OCI-LY3 (cell line): Measurements from ENCODE around the gene KLF8.

Source experiments
- H2AFZ ChIP-seq: fragments of 200-600, 300-600 bp; shearing (Covaris generic); 2 replicates; pipeline ENCODE4 v1.6.0; 2014; ENCODE audit warnings: antibody characterized with exemption, low read depth, low read length
- H3K27ac ChIP-seq: fragments of 200-600, 300-600 bp; sonication (generic); 2 replicates; pipeline ENCODE4 v1.5.1; 2014; ENCODE audit warnings: mild to moderate bottlenecking, low read length, moderate library complexity, mixed read lengths
- H3K27me3 ChIP-seq: fragments of 200-600, 300-600 bp; sonication (generic); 2 replicates; pipeline ENCODE4 v1.6.1; 2014; ENCODE audit warnings: low read depth, low read length, mixed read lengths
- H3K36me3 ChIP-seq: fragments of 200-600, 300-600 bp; sonication (generic); replicated peaks from 2 replicates; pipeline ENCODE3; 2014; ENCODE audit warnings: low read depth, low read length, mixed read lengths
- H3K4me1 ChIP-seq: fragments of 300-600, 200-600 bp; sonication (generic); 2 replicates; pipeline ENCODE4 v1.6.1; 2014; ENCODE audit warnings: low read length, mixed read lengths
- H3K4me2 ChIP-seq: fragments of 200-600, 300-600 bp; sonication (generic); 2 replicates; pipeline ENCODE4 v1.6.1; 2014; ENCODE audit warnings: low read length, mixed read lengths
- H3K4me3 ChIP-seq: fragments of 300-600, 200-600 bp; sonication (generic); 2 replicates; pipeline ENCODE4 v1.5.1; 2014; ENCODE audit warnings: antibody characterized with exemption, mild to moderate bottlenecking, low read length, moderate library complexity
- H3K79me2 ChIP-seq: fragments of 300-600, 200-600 bp; shearing (Covaris generic); 2 replicates; pipeline ENCODE4 v1.6.1; 2014; ENCODE audit warnings: mild to moderate bottlenecking, low read length, mixed read lengths
- H3K9ac ChIP-seq: fragments of 300-600, 200-600 bp; shearing (Covaris generic); 2 replicates; pipeline ENCODE4 v1.6.0; 2014; ENCODE audit warnings: mild to moderate bottlenecking, low read length, moderate library complexity
- H3K9me3 ChIP-seq: fragments of 200-600, 300-600 bp; shearing (Covaris generic); 2 replicates; pipeline ENCODE4 v1.6.1; 2014; ENCODE audit warnings: low read length, mixed read lengths; ENCODE audit not compliant: insufficient read depth
- H4K20me1 ChIP-seq: fragments of 200-600, 300-600 bp; sonication (generic); 2 replicates; pipeline ENCODE4 v1.6.1; 2016; ENCODE audit warnings: low read length, mixed read lengths; ENCODE audit not compliant: insufficient read depth
- CTCF ChIP-seq: fragments of 200-600, 300-600 bp; sonication (generic); IDR thresholded peaks from 2 replicates; pipeline ENCODE4 v1.5.1; 2014; ENCODE audit warnings: antibody characterized with exemption, low read length, low read depth
- EZH2phosphoT487 ChIP-seq: fragments of 200-600 bp; shearing (Covaris generic); IDR thresholded peaks from 2 replicates; pipeline ENCODE4 v1.6.1; 2018; ENCODE audit warnings: antibody characterized with exemption, mixed run types, low read depth

The KLF8 gene

GRCh38 chrX:56288608-56289007, 56.5 kb downstream of the KLF8 start:
- Histone ChIP-seq H3K36me3 (no peaks in the 10 kb centered on the region), H4K20me1 (no peaks in the 10 kb centered on the region), H3K4me3 (no peak overlapping the region), H2AFZ (no peak overlapping the region), H3K4me2 (no peak overlapping the region), H3K9me3 (no peaks in the 10 kb centered on the region), H3K27me3 (no peaks in the 10 kb centered on the region), H3K27ac (no peak overlapping the region), H3K9ac (no peak overlapping the region), H3K79me2 (no peaks in the 10 kb centered on the region), H3K4me1 (no peaks in the 10 kb centered on the region)
- TF ChIP-seq CTCF (no peak), EZH2phosphoT487 (no peak)

DNA sequence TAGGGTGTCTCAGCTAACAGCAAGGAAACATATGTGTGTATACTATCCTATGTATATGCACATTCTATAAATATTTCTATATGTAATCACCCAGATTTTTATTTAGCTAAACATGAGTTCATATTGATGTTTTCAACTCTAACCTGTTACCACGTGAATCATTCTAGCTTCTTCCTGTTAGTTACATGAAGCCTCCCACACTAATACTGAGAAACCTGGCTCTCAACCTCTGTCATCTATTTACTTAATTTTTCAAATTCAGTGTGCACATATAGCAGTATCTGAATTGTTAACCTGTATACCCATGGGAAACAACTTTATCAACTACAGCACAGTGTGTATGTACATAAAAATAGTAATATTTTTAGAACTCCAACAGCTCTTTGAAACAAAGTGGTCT, 57.3 kb downstream of the KLF8 start:
- H3K4me2 ChIP-seq = no peak overlapping the region
- H3K9me3 ChIP-seq = no peaks in the 10 kb centered on the region
- no peaks in the 10 kb centered on the region for H3K36me3 ChIP-seq
- TF ChIP-seq EZH2phosphoT487 (no peak), CTCF (no peak)
- no peak overlapping the region for H2AFZ ChIP-seq
- H3K4me1 ChIP-seq = no peaks in the 10 kb centered on the region
- H3K27ac ChIP-seq = no peak overlapping the region
- no peak overlapping the region for H3K9ac ChIP-seq
- H4K20me1 ChIP-seq = no peaks in the 10 kb centered on the region
- no peak overlapping the region for H3K4me3 ChIP-seq
- no peaks in the 10 kb centered on the region for H3K79me2 ChIP-seq
- H3K27me3 ChIP-seq = no peaks in the 10 kb centered on the region

DNA sequence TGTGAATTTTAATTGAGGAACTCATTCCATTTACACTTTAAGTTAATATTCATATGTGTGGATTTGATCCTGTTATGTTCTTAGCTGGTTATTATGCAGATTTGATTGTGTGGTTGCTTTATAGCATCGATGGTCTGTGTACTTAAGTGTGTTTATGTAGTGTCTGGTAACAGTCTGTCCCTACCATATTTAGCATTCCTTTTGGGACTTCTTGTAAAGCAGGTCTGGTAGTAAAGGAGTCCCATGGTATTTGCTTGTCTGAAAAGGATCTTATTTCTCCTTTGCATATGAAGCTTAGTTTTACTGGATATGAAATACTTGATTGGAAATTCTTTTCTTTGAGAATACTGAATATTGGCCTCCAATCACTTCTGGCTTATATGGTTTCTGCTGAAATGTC, 76.6 kb downstream of the KLF8 start:
- Histone ChIP-seq H3K27ac (no peak overlapping the region), H3K27me3 (no peaks in the 10 kb centered on the region), H3K9ac (no peak overlapping the region), H3K36me3 (no peaks in the 10 kb centered on the region), H2AFZ (no peak overlapping the region), H3K4me3 (no peak overlapping the region), H4K20me1 (no peaks in the 10 kb centered on the region), H3K4me1 (no peaks in the 10 kb centered on the region), H3K4me2 (no peak overlapping the region), H3K9me3 (no peaks in the 10 kb centered on the region), H3K79me2 (no peaks in the 10 kb centered on the region)
- TF ChIP-seq CTCF = no peak
- no peak for TF ChIP-seq EZH2phosphoT487

- no peaks in the 10 kb centered on the region for H3K36me3 ChIP-seq
- H3K9me3 ChIP-seq = no peaks in the 10 kb centered on the region
- H3K4me2 ChIP-seq = no peak overlapping the region
- H3K4me1 ChIP-seq = no peaks in the 10 kb centered on the region
- TF ChIP-seq CTCF = no peak
- H3K9ac ChIP-seq = no peak overlapping the region
- no peak overlapping the region for H3K27ac ChIP-seq
- no peaks in the 10 kb centered on the region for H3K27me3 ChIP-seq
- no peak overlapping the region for H3K4me3 ChIP-seq
- H2AFZ ChIP-seq = no peak overlapping the region
- no peaks in the 10 kb centered on the region for H3K79me2 ChIP-seq
- no peaks in the 10 kb centered on the region for H4K20me1 ChIP-seq
Observed at GRCh38 chrX:56309881-56310280, 77.7 kb downstream of the KLF8 start.
